HEK293T (cell line): ENCODE results near the gene NFIX.

Source experiments
- ARNT ChIP-seq: fragments of 450-650 bp; IDR thresholded peaks from 2 replicates; pipeline ENCODE4 v1.6.1; 2017; ENCODE audit warnings: mild to moderate bottlenecking
- FOXK2 ChIP-seq: fragments of 450-650 bp; IDR thresholded peaks from 2 replicates; pipeline ENCODE4 v1.6.1; 2016; ENCODE audit warnings: mild to moderate bottlenecking
- NFRKB ChIP-seq: fragments of 450-650 bp; IDR thresholded peaks from 2 replicates; pipeline ENCODE4 v1.6.1; 2016; ENCODE audit warnings: mild to moderate bottlenecking, moderate library complexity
- PKNOX1 ChIP-seq: fragments of 450-650 bp; IDR thresholded peaks from 2 replicates; pipeline ENCODE4 v1.6.1; 2016
- SP1 ChIP-seq: fragments of 450-650 bp; IDR thresholded peaks from 2 replicates; pipeline ENCODE4 v1.6.1; 2017
- SUZ12 ChIP-seq: fragments of 450-650 bp; IDR thresholded peaks from 2 replicates; pipeline ENCODE4 v1.6.1; 2016; ENCODE audit warnings: mild to moderate bottlenecking

- no peak for TF ChIP-seq ARNT
- no peak for TF ChIP-seq NFRKB
- no peak for TF ChIP-seq FOXK2
- TF ChIP-seq SUZ12, result no peak
- no peak for TF ChIP-seq PKNOX1
- no peak for TF ChIP-seq SP1
Observed at GRCh38 chr19:13099073-13099999, 104.1 kb downstream of the NFIX start.
